WTC11 (cell line): ENCODE measurements around the gene MEGF11.

Source experiments
- CTCF ChIP-seq: fragments of 200-600 bp; IDR thresholded peaks from 2 replicates; pipeline ENCODE4 v1.8.0; 2022; ENCODE audit warnings: antibody characterized with exemption
- JUN ChIP-seq: sonication (generic); formaldehyde crosslinking; IDR thresholded peaks from 2 replicates; pipeline ENCODE4 v1.8.0; 2023; ENCODE audit warnings: mild to moderate bottlenecking, missing genetic modification reagents
- ZBTB21 ChIP-seq: sonication (generic); formaldehyde crosslinking; IDR thresholded peaks from 2 replicates; pipeline ENCODE4 v1.8.1; 2023; ENCODE audit warnings: mild to moderate bottlenecking, missing genetic modification reagents, borderline replicate concordance

- no peak for TF ChIP-seq CTCF
- no peak for TF ChIP-seq ZBTB21
- no peak for TF ChIP-seq JUN (CRISPR knock-in tag)
Observed at GRCh38 chr15:66030650-66031049, 222.9 kb downstream of the MEGF11 start.
